Ascending aorta (tissue), 2 donors: Measurements from ENCODE around the gene SHLD2. TPM values are rescaled to one million over a fixed set of nuclear protein-coding genes. Genes with fewer than 3 reads are reported as not detected.
"Not testable (repeated sequence)": the region's sequence is repeated elsewhere in the genome, so short reads cannot be mapped to it uniquely, and the experiment has no call there.

Experiments used
- DNase-seq, 2 donors: peaks; one replicate each; pipeline ENCODE4 v3.0.0-alpha.2; 2019; ENCODE audit warnings: low spot score in 2 of 2
- H3K27ac ChIP-seq, 2 donors: fragments of 200-600 bp; sonication (generic); one replicate each; pipeline ENCODE4 v1.5.1; 2016 to 2017; ENCODE audit warnings: mild to moderate bottlenecking in 1 of 2
- H3K27me3 ChIP-seq: fragments of 200-600 bp; sonication (generic); one replicate; pipeline ENCODE4 v1.5.1; 2017
- H3K36me3 ChIP-seq, 2 donors: fragments of 200-600 bp; sonication (generic); one replicate each; pipeline ENCODE4 v1.5.1; 2016
- H3K4me1 ChIP-seq, 2 donors: fragments of 200-600 bp; sonication (generic); one replicate each; pipeline ENCODE4 v1.5.1; 2016 to 2017; ENCODE audit warnings: mild to moderate bottlenecking in 1 of 2
- H3K4me3 ChIP-seq, 2 donors: fragments of 200-600 bp; sonication (generic); one replicate each; pipeline ENCODE4 v1.5.1; 2016 to 2017; ENCODE audit warnings: mild to moderate bottlenecking in 1 of 2
- H3K9me3 ChIP-seq, 2 donors: fragments of 200-600 bp; sonication (generic); one replicate each; pipeline ENCODE4 v1.5.1; 2016
- intact Hi-C: fragments of 100-400 bp; cut with DNase I; formaldehyde crosslinking; loops from one replicate; pipeline ENCODE4 v1.15.1; 2023
- total RNA-seq: library from RNA; depleted of rRNA; stranded (reverse); fragments of >200 nt; gene quantifications from one replicate; pipeline ENCODE4 v1.1.0, GENCODE V29; 2016
- TF ChIP-seq, protein P1 (sequence below), 3 experiments: fragments of 200-600 bp in 2 of 3; fragments of 450-650 bp in 1 of 3; sonication (generic) in 2 of 3; IDR thresholded peaks; one replicate each; pipeline ENCODE4 v1.5.1; 2016 to 2019; ENCODE audit warnings: antibody characterized with exemption in 3 of 3, mild to moderate bottlenecking in 1 of 3, moderate library complexity in 1 of 3

SHLD2 gene
- total RNA-seq, 1 donor from 2014 or later, result 19.7 TPM

DNA sequence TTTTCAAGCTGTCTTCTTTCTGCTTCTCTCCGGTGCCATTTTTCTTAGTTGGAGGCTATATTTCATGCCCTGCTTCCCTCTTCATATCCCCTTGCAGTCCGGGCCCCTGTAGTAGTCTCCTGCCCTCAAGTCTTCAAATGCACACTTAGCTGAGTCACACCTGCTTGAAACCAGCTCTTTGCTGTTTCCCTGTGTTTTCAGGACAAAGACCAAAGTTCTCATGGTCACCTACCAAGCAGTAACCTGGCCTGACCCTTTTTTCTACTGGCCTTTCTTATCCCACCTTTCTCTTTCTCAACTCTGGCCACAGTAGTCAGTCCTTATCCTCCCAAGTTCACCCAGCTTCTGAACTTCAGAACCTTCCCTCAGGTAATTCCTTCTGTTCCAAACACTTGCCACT is 28.8 kb upstream of the SHLD2 start:
- Histone ChIP-seq H3K27me3 (no peaks in the 10 kb centered on the region), H3K27ac (no peak overlapping the region), H3K36me3 (peaks cover 61 to 87% of the 10 kb centered on the region in 2 donors), H3K4me3 (no peak overlapping the region), H3K9me3 (no peaks in the 10 kb centered on the region), H3K4me1 (no peaks in the 10 kb centered on the region)
- TF ChIP-seq, protein P1, sequence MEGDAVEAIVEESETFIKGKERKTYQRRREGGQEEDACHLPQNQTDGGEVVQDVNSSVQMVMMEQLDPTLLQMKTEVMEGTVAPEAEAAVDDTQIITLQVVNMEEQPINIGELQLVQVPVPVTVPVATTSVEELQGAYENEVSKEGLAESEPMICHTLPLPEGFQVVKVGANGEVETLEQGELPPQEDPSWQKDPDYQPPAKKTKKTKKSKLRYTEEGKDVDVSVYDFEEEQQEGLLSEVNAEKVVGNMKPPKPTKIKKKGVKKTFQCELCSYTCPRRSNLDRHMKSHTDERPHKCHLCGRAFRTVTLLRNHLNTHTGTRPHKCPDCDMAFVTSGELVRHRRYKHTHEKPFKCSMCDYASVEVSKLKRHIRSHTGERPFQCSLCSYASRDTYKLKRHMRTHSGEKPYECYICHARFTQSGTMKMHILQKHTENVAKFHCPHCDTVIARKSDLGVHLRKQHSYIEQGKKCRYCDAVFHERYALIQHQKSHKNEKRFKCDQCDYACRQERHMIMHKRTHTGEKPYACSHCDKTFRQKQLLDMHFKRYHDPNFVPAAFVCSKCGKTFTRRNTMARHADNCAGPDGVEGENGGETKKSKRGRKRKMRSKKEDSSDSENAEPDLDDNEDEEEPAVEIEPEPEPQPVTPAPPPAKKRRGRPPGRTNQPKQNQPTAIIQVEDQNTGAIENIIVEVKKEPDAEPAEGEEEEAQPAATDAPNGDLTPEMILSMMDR (IDR thresholded peaks at IDR 0.05), result no peak
- intact Hi-C loops, result no loop called here
- no peak for DNase-seq

DNA sequence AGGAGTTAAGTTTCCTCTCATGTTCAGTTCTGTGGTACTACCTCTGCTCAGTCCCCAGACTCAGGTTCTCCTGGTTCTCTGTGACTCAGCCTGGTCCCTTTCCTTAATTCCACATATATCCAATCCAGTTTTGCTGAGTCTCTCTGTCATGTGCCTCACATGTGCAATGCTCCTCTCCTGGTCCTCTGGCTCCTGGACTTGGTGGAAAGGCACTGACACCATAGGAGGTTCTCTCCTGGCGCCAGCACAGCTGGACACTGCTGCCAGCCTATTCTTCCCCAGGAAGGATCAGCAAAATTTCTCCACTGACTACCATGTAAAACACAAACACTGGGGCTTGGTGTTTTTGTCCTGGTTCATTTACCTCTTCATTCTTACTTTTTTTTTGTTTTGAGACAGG is 28.1 kb upstream of the SHLD2 start:
- TF ChIP-seq, protein P1 (IDR thresholded peaks at IDR 0.05), result no peak
- Histone ChIP-seq H3K27ac (no peak overlapping the region), H3K36me3 (peaks cover 60 to 80% of the 10 kb centered on the region in 2 donors), H3K9me3 (no peaks in the 10 kb centered on the region), H3K4me1 (no peaks in the 10 kb centered on the region), H3K27me3 (no peaks in the 10 kb centered on the region), H3K4me3 (no peak overlapping the region)
- no peak for DNase-seq
- intact Hi-C loops, result no loop called here

DNA sequence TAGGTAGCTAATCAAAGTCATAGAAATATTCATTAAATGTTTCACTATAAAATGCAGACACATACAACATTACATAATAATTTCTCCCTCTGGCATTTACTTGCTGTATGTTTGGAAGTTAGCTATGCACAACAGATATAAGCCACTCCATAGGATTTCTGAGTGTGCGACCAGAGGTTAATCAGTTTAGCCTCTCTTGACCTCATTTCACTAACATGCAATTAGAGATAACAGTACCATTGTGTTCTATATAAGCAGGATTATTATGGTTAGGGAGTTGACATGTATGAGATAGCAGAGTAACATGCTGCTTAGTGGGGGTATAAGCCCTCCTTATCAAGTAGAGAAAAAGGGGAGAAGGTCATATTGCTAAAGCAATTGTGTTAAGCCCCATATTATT is 26.7 kb upstream of the SHLD2 start:
- no peaks in the 10 kb centered on the region for H3K9me3 ChIP-seq
- peaks cover 49 to 81% of the 10 kb centered on the region in 2 donors for H3K36me3 ChIP-seq
- no peaks in the 10 kb centered on the region for H3K27me3 ChIP-seq

DNA sequence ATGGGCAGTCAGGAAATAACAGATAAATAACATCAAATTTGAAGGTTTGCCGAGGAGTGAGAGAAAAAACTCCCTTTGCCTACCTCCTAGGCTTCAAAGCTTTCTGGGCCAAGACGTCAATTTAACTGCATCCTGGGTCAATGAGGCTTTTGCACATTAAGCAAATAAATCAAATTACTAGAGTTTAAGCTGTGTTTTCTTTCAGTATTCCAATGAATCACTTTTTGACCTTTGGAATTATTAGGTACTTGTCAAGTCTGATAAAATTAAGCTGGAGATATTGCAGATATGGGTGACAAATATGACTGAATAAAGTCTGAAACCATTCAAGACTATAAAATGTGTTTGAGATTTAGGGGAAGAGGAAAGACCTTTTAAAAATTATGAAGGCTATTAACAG is 22.6 kb upstream of the SHLD2 start:
- no peaks in the 10 kb centered on the region for H3K9me3 ChIP-seq
- TF ChIP-seq, protein P1 (IDR thresholded peaks at IDR 0.05), result no peak
- no peaks in the 10 kb centered on the region for H3K27me3 ChIP-seq
- H3K27ac ChIP-seq, result no peak overlapping the region
- no peaks in the 10 kb centered on the region for H3K4me1 ChIP-seq
- H3K4me3 ChIP-seq, result no peak overlapping the region
- DNase-seq, result no peak
- H3K36me3 ChIP-seq, result peaks cover 23 to 58% of the 10 kb centered on the region in 2 donors
- intact Hi-C loops, result no loop called here

More for the DNA sequence above, 26.7 kb upstream of the SHLD2 start:
- Histone ChIP-seq H3K4me3 (no peak overlapping the region), H3K4me1 (no peaks in the 10 kb centered on the region), H3K27ac (no peak overlapping the region)
- DNase-seq, result no peak
- intact Hi-C loops, result no loop called here
- TF ChIP-seq, protein P1 (IDR thresholded peaks at IDR 0.05), result no peak

DNA sequence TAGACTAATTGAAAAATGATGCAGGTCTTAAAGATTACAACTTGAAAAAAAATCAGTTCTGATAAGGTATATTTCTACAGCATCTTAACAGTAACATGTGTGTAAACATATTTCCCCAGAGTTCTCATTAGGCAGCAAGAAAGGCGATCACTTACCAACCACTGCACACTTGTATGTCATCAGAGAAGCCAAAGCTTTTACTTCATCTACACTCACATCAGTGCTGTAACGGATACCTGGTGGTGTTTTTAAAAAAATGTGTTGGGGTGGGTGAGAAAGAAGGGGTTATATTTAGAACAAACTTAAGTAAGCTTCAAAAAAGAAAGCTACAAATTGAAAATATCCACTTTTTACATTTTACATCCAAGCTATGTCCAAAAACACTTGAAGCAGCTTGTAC is 18.6 kb upstream of the SHLD2 start:
- H3K9me3 ChIP-seq, H3K4me1 ChIP-seq, H3K4me3 ChIP-seq, H3K27me3 ChIP-seq, DNase-seq, intact Hi-C loops, H3K27ac ChIP-seq: not testable (repeated sequence)
- H3K36me3 ChIP-seq, result peaks cover 6 to 28% of the 10 kb centered on the region in 2 donors

DNA sequence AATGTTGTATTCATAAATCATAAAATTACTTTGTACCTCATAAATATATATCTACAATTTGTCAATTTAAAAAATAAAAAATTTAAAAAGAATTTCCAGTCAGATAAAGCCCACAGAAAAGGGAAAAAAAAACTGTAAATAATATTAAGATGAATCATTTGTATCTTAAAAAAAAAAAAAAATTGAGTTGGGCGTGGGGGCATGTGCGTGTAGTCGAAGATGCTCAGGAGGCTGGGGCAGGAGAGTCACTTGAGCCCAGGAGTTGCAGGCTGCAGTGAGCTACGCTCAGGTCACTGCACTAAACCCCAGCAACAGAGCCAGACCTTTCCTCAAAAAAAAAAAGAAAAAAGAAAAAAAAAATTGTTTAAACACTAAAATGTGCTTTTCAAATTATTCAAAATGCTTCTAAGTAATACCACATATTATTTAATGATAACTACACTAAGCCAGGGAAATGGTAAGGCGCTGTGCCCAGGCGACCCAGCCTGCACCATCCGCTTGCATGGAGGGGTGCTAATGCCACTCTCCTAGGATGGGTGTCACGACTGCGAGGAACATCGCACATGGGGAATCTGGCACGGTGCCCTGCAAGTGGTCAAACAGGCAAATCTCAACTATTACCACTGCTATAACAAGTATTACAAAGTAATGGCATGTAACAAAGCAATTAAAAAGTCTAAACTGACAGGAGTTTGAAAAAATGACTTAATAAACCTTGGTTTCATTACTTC is 15.7 kb upstream of the SHLD2 start:
- no peak overlapping the region for H3K4me3 ChIP-seq
- H3K36me3 ChIP-seq, result peaks cover 0 to 6% of the 10 kb centered on the region in 2 donors
- H3K4me1 ChIP-seq, result peaks cover 4 to 19% of the 10 kb centered on the region in 2 donors
- no peaks in the 10 kb centered on the region for H3K27me3 ChIP-seq
- H3K27ac ChIP-seq, result no peak overlapping the region
- no peaks in the 10 kb centered on the region for H3K9me3 ChIP-seq
- TF ChIP-seq, protein P1 (IDR thresholded peaks at IDR 0.05), result no peak
- intact Hi-C loops, result no loop called here
- DNase-seq, result no peak

DNA sequence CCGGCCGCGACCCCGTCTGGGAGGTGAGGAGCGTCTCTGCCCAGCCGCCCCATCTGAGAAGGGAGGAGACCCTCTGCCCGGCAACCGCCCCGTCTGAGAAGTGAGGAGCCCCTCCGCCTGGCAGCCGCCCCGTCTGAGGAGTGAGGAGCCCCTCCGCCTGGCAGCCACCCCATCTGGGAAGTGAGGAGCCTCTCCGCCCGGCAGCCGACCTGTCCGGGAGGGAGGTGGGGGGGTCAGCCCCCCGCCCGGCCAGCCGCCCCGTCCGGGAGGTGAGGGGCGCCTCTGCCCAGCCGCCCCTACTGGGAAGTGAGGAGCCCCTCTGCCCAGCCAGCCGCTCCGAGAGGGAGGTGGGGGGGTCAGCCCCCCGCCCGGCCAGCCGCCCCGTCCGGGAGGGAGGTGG is 14.4 kb upstream of the SHLD2 start:
- H3K27ac ChIP-seq, result peak overlapping the region; percentile 59 to 69

DNA sequence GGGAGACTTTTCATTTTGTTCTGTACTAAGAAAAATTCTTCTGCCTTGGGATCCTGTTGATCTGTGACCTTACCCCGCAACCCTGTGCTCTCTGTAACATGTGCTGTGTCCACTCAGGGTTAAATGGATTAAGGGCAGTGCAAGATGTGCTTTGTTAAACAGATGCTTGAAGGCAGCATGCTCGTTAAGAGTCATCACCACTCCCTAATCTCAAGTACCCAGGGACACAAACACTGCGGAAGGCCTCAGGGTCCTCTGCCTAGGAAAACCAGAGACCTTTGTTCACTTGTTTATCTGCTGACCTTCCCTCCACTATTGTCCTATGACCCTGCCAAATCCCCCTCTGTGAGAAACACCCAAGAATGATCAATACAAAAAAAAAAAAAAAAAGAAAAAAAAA is 13.4 kb upstream of the SHLD2 start:
- H3K4me3 ChIP-seq, intact Hi-C loops, H3K27me3 ChIP-seq, H3K9me3 ChIP-seq, H3K36me3 ChIP-seq, DNase-seq: not testable (repeated sequence)
- Histone ChIP-seq H3K4me1 (peaks cover 8 to 26% of the 10 kb centered on the region in 2 donors), H3K27ac (peak overlapping the region; percentile 80 to 81)

More for the DNA sequence above, 14.4 kb upstream of the SHLD2 start:
- DNase-seq, H3K9me3 ChIP-seq, H3K36me3 ChIP-seq, intact Hi-C loops, H3K27me3 ChIP-seq, H3K4me3 ChIP-seq: not testable (repeated sequence)
- peaks cover 8 to 26% of the 10 kb centered on the region in 2 donors for H3K4me1 ChIP-seq

DNA sequence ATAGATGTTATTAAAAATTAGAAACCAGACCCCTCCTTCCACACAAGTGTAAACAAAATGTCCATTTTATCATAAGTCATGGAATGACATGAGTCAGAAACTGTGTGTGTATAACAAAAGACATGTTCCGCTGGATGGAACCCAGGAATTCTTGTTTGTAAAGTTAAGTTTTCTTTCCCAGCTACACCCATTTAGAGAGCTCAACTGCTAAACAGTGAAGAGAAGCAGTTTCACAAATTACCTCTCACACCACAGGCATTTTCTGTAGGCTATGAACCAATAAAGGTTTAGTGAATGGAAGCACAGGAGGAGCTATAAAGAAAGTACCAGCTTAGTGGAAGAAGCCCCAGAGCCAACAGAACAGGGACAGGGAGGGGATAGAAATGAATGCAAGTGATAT is 12.8 kb upstream of the SHLD2 start:
- H3K27me3 ChIP-seq, intact Hi-C loops, H3K36me3 ChIP-seq, DNase-seq, H3K9me3 ChIP-seq, H3K4me3 ChIP-seq: not testable (repeated sequence)
- Histone ChIP-seq H3K27ac (peak overlapping the region; percentile 80 to 81), H3K4me1 (peaks cover 8 to 26% of the 10 kb centered on the region in 2 donors)
